ENCODE results near the gene FRMPD4. TPM values are rescaled to one million over a fixed set of nuclear protein-coding genes. Genes with fewer than 3 reads are reported as not detected.

Gene FRMPD4
- total RNA-seq, 1 donor from 2014 or later: 0.07 TPM

DNA sequence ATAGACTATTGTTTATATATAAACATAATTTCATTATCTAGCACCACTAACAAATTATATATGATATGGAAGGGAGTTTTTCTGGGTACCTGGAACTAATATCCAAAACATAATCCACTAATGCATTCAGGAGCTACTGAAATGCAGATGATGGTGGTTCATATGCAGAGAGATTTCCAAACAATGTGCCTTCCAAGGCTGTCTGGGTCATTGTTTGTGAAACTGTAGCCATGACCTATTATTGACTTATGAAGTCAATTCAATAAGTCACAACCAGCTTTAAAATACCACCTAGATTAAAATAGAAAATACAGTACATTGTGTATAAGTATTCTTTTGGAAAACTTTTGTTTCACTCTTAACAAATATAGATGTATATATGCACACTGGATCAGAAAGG, 415.9 kb downstream of the FRMPD4 start:
- Mint-ChIP-seq H3K4me3 (no peak overlapping the region), H3K27ac (ENCODE audit: unreplicated experiment) (no peak overlapping the region), H3K27me3 (ENCODE audit: low read depth) (peaks cover 9% of the 10 kb centered on the region), H3K9me3 (no peaks in the 10 kb centered on the region), H3K36me3 (ENCODE audit: low read depth) (no peaks in the 10 kb centered on the region), H3K4me1 (no peaks in the 10 kb centered on the region)
- no peak for DNase-seq (ENCODE audit: low read depth, low spot score)
- TF ChIP-seq, protein P1, sequence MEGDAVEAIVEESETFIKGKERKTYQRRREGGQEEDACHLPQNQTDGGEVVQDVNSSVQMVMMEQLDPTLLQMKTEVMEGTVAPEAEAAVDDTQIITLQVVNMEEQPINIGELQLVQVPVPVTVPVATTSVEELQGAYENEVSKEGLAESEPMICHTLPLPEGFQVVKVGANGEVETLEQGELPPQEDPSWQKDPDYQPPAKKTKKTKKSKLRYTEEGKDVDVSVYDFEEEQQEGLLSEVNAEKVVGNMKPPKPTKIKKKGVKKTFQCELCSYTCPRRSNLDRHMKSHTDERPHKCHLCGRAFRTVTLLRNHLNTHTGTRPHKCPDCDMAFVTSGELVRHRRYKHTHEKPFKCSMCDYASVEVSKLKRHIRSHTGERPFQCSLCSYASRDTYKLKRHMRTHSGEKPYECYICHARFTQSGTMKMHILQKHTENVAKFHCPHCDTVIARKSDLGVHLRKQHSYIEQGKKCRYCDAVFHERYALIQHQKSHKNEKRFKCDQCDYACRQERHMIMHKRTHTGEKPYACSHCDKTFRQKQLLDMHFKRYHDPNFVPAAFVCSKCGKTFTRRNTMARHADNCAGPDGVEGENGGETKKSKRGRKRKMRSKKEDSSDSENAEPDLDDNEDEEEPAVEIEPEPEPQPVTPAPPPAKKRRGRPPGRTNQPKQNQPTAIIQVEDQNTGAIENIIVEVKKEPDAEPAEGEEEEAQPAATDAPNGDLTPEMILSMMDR (conservative IDR thresholded peaks at IDR 0.05): no peak

DNA sequence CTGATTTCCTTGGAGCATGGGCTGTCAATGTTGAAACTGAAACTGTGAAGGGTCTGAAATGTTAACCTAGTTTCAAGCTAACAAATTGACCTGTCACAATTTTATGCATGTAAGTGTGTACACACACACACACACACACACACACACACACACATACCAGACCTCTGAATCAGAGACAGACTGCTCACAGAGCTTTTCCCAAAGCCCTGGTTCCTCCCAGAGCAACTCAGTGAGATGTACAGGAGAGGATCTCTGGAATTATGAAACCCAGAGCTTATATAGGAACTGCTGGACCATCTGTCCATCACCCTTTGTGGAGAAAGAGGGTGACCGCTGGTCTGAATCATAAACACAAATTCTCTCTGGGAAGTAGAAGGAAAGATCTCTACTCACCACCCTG, 424.8 kb downstream of the FRMPD4 start:
- Mint-ChIP-seq H3K4me3 (no peak overlapping the region), H3K27ac (ENCODE audit: unreplicated experiment) (no peak overlapping the region), H3K9me3 (peaks cover 3% of the 10 kb centered on the region), H3K27me3 (ENCODE audit: low read depth) (no peaks in the 10 kb centered on the region), H3K36me3 (ENCODE audit: low read depth) (no peaks in the 10 kb centered on the region), H3K4me1 (no peaks in the 10 kb centered on the region)
- TF ChIP-seq, protein P1 (conservative IDR thresholded peaks at IDR 0.05): no peak
- no peak for DNase-seq (ENCODE audit: low read depth, low spot score)

DNA sequence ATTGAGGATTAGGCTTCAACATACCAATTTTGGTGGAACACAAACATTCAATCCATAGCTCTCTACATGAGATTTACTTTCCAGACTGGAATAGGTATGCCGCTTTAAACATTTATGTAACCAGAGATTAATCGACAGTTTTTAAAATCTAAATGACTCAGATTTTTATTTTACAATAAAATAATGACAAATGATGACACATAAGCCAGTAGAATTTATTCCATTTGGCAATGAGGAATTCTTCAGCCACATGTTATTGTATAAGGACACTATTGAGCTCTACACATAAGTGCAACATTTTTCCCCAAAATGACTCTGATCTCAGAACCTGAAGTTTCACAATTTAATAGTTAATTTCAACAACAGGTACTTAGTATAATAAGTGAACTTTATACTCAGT, 425.9 kb downstream of the FRMPD4 start:
- H3K9me3 Mint-ChIP-seq: peaks cover 7% of the 10 kb centered on the region
- no peak overlapping the region for H3K4me3 Mint-ChIP-seq
- H3K36me3 Mint-ChIP-seq (ENCODE audit: low read depth): no peaks in the 10 kb centered on the region
- no peaks in the 10 kb centered on the region for H3K4me1 Mint-ChIP-seq
- H3K27me3 Mint-ChIP-seq (ENCODE audit: low read depth): no peaks in the 10 kb centered on the region
- no peak for DNase-seq (ENCODE audit: low read depth, low spot score)
- H3K27ac Mint-ChIP-seq (ENCODE audit: unreplicated experiment): no peak overlapping the region
- TF ChIP-seq, protein P1 (conservative IDR thresholded peaks at IDR 0.05): no peak

DNA sequence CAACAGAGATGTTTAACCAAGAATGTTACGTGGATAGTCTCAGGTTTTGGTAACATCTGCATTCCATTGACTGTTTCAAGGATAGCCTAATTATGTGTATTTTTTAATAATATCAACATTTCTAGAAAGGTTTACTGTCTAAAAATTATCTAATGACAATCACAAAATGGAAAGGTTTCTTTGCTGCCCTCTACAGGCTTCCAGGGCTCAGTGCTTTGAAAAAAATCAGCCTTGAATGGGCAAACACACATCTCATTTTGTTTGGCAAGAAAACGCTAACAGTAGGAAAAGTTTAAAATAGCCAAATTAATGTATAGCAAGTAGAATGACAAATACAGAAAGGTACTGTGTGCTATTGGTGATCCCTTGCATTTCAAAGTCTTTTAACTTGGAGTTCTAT, 429.6 kb downstream of the FRMPD4 start:
- H3K27me3 Mint-ChIP-seq (ENCODE audit: low read depth): no peaks in the 10 kb centered on the region
- no peak overlapping the region for H3K27ac Mint-ChIP-seq (ENCODE audit: unreplicated experiment)
- H3K36me3 Mint-ChIP-seq (ENCODE audit: low read depth): no peaks in the 10 kb centered on the region
- H3K9me3 Mint-ChIP-seq: peaks cover 4% of the 10 kb centered on the region
- DNase-seq (ENCODE audit: low read depth, low spot score): no peak
- H3K4me3 Mint-ChIP-seq: no peak overlapping the region
- TF ChIP-seq, protein P1 (conservative IDR thresholded peaks at IDR 0.05): peak; percentile 70
- H3K4me1 Mint-ChIP-seq: no peaks in the 10 kb centered on the region

DNA sequence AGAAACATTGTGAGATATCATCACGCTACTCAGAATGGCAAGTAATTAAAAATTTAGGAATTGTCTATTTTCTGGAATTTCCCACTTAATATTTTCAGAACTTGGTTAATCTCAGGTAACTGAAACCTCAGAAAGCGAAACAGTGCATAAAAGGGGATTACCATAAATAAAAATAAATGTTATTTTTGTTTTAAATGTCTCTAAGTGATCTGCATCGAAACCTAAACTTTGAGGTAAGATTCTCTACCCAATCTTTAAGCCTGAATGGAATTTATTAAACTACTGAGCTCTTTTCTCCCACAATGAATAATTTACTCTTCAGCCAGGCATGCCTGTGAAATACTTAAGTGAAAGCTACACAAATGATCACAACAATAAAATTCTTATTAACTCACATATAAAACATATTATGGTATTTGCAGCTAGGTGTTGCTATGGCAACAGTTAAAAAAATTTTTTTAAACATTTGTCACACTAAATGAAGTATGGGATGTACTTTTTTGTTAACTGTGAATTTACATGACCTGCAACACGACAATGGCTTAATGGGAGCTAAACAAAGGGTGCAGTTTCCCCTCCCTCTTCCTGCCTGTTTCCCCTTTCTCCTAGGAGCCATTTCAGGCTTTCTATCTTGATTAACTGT, 432.7 kb downstream of the FRMPD4 start:
- Mint-ChIP-seq H3K4me1 (no peaks in the 10 kb centered on the region), H3K36me3 (ENCODE audit: low read depth) (no peaks in the 10 kb centered on the region), H3K27me3 (ENCODE audit: low read depth) (no peaks in the 10 kb centered on the region), H3K9me3 (peaks cover 7% of the 10 kb centered on the region), H3K27ac (ENCODE audit: unreplicated experiment) (no peak overlapping the region), H3K4me3 (no peak overlapping the region)
- TF ChIP-seq, protein P1 (conservative IDR thresholded peaks at IDR 0.05): no peak
- DNase-seq (ENCODE audit: low read depth, low spot score): no peak
